Measurements from ENCODE around the gene PCNX4.

DNA sequence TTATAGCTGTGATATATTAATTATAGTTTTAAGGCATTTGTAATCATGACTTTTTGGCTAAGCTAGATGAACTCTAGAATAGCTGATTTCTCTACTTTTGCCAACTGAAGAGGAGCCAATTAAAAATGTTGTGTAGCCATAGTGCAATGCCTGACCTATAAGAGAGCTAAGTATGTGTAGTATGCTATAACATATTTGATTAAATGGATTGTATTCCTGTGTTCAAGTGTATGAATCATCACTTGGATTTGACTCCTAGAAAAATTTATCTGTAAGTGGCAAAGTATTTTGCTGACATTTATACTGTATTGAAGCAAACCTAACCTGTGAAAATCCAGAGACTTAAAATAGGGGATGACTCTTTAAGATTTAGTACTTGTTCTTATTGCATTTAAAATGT is 34.2 kb downstream of the PCNX4 start:
- TF ChIP-seq, protein P1, sequence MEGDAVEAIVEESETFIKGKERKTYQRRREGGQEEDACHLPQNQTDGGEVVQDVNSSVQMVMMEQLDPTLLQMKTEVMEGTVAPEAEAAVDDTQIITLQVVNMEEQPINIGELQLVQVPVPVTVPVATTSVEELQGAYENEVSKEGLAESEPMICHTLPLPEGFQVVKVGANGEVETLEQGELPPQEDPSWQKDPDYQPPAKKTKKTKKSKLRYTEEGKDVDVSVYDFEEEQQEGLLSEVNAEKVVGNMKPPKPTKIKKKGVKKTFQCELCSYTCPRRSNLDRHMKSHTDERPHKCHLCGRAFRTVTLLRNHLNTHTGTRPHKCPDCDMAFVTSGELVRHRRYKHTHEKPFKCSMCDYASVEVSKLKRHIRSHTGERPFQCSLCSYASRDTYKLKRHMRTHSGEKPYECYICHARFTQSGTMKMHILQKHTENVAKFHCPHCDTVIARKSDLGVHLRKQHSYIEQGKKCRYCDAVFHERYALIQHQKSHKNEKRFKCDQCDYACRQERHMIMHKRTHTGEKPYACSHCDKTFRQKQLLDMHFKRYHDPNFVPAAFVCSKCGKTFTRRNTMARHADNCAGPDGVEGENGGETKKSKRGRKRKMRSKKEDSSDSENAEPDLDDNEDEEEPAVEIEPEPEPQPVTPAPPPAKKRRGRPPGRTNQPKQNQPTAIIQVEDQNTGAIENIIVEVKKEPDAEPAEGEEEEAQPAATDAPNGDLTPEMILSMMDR (IDR thresholded peaks at IDR 0.05), result no peak
- TF ChIP-seq EP300 (IDR thresholded peaks at IDR 0.05), result no peak
